Activated CD8-positive, alpha-beta memory T cell treated with anti-CD3 and anti-CD28 coated beads, Interleukin-2, amount 10 ng/mL, durations not matched to agents 7 days and 5 days (primary cell): ENCODE data around the gene SYNPR. TPM values are rescaled to one million over a fixed set of nuclear protein-coding genes. Genes with fewer than 3 reads are reported as not detected.

Experiments used
- ATAC-seq: fragments of 150-1000 bp; cut with Tn5 transposase; one replicate; pipeline ENCODE4 v1.10.0; 2021; ENCODE audit warnings: moderate library complexity
- CTCF ChIA-PET: fragments of 350-600 bp; sonication (Branson Sonifier 250); formaldehyde crosslinking; loops from one replicate; lab custom pipeline; 2021; ENCODE audit warnings: antibody characterized with exemption; lab: Charles Lee
- DNase-seq: peaks from one replicate; pipeline ENCODE4 v3.0.0-alpha.2; 2020
- H3K27ac Mint-ChIP-seq: one replicate; pipeline ENCODE4 v1.8.0; 2021; ENCODE audit warnings: mild to moderate bottlenecking, mixed read lengths
- H3K27me3 Mint-ChIP-seq: one replicate; pipeline ENCODE4 v1.8.0; 2021; ENCODE audit warnings: mixed read lengths
- H3K36me3 Mint-ChIP-seq: one replicate; pipeline ENCODE4 v1.8.0; 2021; ENCODE audit warnings: mild to moderate bottlenecking, mixed read lengths
- H3K4me1 Mint-ChIP-seq: one replicate; pipeline ENCODE4 v1.8.0; 2021; ENCODE audit warnings: mixed read lengths
- H3K4me3 Mint-ChIP-seq: one replicate; pipeline ENCODE4 v1.8.0; 2021; ENCODE audit warnings: mild to moderate bottlenecking, moderate library complexity, mixed read lengths
- H3K9me3 Mint-ChIP-seq: one replicate; pipeline ENCODE4 v1.8.0; 2022; ENCODE audit warnings: low read depth, mixed read lengths
- total RNA-seq, 2 experiments: library from RNA; stranded (reverse); gene quantifications; one replicate each; pipeline ENCODE4 v1.2.3, GENCODE V29; 2021

SYNPR gene
- total RNA-seq, 2 experiments from 2014 or later: not detected

DNA sequence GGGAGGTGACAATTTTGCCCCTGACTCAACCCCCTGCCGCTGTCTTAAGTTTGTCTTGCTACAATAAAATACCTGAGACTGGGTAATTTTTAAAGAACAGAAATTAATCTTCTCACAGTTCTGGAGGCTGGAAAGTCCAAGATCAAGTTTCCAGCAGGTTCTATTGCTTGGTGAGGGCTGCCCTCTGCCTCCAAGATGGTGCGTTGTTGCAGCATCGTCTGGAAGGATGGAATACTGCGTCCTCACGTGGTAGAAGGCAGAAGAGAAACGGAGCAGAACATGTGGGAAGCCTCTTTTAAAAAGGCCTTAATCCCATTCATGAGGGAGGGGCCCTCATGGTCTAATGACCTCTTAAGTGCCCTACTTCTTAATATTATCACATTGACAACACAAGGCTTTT, 287.1 kb downstream of the SYNPR start:
- CTCF ChIA-PET: no interaction called here
- no peak for DNase-seq

GRCh38 chr3:63571682-63572081, 293.6 kb downstream of the SYNPR start:
- no peaks in the 10 kb centered on the region for H3K27me3 Mint-ChIP-seq
- H3K27ac Mint-ChIP-seq: no peak overlapping the region
- H3K4me3 Mint-ChIP-seq: no peak overlapping the region
- no peaks in the 10 kb centered on the region for H3K4me1 Mint-ChIP-seq
- CTCF ChIA-PET: no interaction called here
- DNase-seq (no peak), ATAC-seq (no peak)
- H3K36me3 Mint-ChIP-seq: no peaks in the 10 kb centered on the region
- H3K9me3 Mint-ChIP-seq: no peaks in the 10 kb centered on the region

More for the DNA sequence above, 287.1 kb downstream of the SYNPR start:
- no peaks in the 10 kb centered on the region for H3K27me3 Mint-ChIP-seq
- H3K27ac Mint-ChIP-seq: no peak overlapping the region
- no peaks in the 10 kb centered on the region for H3K4me1 Mint-ChIP-seq
- no peaks in the 10 kb centered on the region for H3K9me3 Mint-ChIP-seq
- H3K4me3 Mint-ChIP-seq: no peak overlapping the region
- H3K36me3 Mint-ChIP-seq: no peaks in the 10 kb centered on the region
- ATAC-seq: no peak

GRCh38 chr3:63576846-63577245, 298.7 kb downstream of the SYNPR start:
- no peaks in the 10 kb centered on the region for H3K4me1 Mint-ChIP-seq
- no peak overlapping the region for H3K4me3 Mint-ChIP-seq
- no peak overlapping the region for H3K27ac Mint-ChIP-seq
- no peaks in the 10 kb centered on the region for H3K36me3 Mint-ChIP-seq
- ATAC-seq (no peak), DNase-seq (no peak)
- H3K27me3 Mint-ChIP-seq: no peaks in the 10 kb centered on the region
- CTCF ChIA-PET: no interaction called here
- no peaks in the 10 kb centered on the region for H3K9me3 Mint-ChIP-seq

DNA sequence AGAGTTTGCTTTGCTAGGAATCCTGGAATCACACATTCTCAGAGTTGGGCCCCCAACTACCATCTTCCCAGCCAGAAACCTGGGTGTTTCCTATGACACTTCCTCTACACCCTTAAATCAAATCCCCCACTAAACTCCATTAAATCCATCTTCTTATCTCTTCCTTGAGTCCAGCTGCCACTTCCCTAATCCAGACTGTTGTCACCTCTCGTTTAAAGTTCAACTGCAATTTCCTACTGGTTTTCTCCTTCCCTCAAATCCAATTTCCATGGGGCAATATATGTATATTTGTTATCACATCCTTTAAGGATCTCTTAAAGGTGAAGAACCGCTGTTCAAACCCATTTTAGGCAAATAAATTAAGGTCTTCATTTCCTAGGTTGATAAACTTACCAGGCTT, 300.8 kb downstream of the SYNPR start:
- ATAC-seq (no peak), DNase-seq (no peak)
- no peaks in the 10 kb centered on the region for H3K4me1 Mint-ChIP-seq
- H3K9me3 Mint-ChIP-seq: no peaks in the 10 kb centered on the region
- no peaks in the 10 kb centered on the region for H3K36me3 Mint-ChIP-seq
- CTCF ChIA-PET: no interaction called here
- H3K27ac Mint-ChIP-seq: no peak overlapping the region
- no peaks in the 10 kb centered on the region for H3K27me3 Mint-ChIP-seq
- no peak overlapping the region for H3K4me3 Mint-ChIP-seq

DNA sequence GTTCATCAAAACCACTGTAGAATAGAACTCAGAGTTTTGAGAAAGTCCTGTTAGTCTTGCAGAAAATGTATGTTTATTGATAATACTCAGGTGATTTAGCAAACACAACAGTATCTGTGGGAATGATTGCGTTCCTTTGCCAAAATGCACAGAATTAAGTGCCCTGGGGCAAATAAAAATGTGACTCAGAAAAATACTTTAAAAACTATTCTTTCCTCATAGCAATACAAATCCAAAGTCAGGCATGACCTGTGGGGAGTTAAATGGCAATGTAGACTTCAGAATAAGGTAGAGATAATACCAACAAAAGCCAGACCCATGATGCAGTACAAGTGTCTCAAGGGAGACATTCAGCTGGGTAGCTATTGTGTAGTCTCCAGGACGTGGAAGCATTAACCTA, 302.0 kb downstream of the SYNPR start:
- H3K4me1 Mint-ChIP-seq: no peaks in the 10 kb centered on the region
- H3K4me3 Mint-ChIP-seq: no peak overlapping the region
- H3K9me3 Mint-ChIP-seq: no peaks in the 10 kb centered on the region
- CTCF ChIA-PET: no interaction called here
- H3K27me3 Mint-ChIP-seq: no peaks in the 10 kb centered on the region
- no peak for ATAC-seq
- no peak for DNase-seq
- H3K27ac Mint-ChIP-seq: no peak overlapping the region
- H3K36me3 Mint-ChIP-seq: no peaks in the 10 kb centered on the region

DNA sequence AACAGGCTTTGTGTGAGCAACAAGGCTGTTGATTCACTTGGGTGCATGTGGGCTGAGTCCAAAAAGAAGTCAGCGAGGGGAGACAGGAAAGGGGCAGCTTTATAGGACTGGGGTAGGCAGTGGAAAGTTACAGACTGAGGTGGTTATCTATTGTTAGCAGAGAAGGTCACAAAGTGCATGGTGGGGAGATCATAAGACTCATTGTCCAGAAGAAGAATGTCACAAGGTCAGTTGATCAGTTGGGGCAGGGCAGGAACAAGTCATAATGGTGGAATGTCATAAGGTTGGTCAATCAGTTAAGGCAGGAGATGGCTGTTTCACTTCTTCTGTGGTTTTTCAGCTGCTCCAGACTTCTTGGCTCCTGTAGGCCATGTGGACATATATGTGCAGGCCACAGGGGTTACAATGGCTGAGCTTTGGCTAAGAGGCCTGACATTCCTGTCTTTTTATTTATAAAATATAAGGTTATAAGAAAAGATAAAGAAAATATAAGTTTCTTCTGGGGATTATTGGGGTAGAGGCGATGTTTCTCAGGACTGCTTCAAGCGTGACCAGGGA, 304.9 kb downstream of the SYNPR start:
- no peak for DNase-seq
- H3K36me3 Mint-ChIP-seq: no peaks in the 10 kb centered on the region
- H3K4me3 Mint-ChIP-seq: no peak overlapping the region
- H3K27me3 Mint-ChIP-seq: no peaks in the 10 kb centered on the region
- no peak overlapping the region for H3K27ac Mint-ChIP-seq
- no peaks in the 10 kb centered on the region for H3K4me1 Mint-ChIP-seq
- no peaks in the 10 kb centered on the region for H3K9me3 Mint-ChIP-seq
- CTCF ChIA-PET: no interaction called here
- no peak for ATAC-seq

GRCh38 chr3:63584681-63585080, 306.6 kb downstream of the SYNPR start:
- CTCF ChIA-PET: no interaction called here
- Mint-ChIP-seq H3K4me3 (no peak overlapping the region), H3K36me3 (no peaks in the 10 kb centered on the region), H3K27ac (no peak overlapping the region), H3K9me3 (no peaks in the 10 kb centered on the region), H3K4me1 (no peaks in the 10 kb centered on the region), H3K27me3 (no peaks in the 10 kb centered on the region)
- DNase-seq: no peak
- ATAC-seq: no peak

DNA sequence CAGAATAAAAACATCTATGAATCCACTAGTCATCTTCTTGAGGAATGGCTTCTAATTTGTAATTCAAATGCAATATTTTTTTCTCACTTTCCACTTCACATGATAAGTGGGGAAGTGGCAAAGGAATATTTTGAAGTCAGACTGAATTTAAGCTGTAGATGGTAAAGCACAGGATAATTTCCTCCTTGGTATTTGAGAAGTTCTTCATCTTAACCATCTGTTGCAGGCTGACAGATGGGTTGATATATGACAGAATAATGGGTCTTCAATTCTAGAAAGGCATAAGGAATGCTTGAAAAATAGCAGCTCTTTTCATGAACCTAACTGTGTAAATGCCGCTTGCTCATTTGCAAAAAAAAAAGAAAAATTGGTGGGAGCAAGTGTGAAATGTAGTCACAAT, 307.8 kb downstream of the SYNPR start:
- Mint-ChIP-seq H3K4me3 (no peak overlapping the region), H3K4me1 (no peaks in the 10 kb centered on the region), H3K27me3 (no peaks in the 10 kb centered on the region), H3K36me3 (no peaks in the 10 kb centered on the region), H3K27ac (no peak overlapping the region), H3K9me3 (no peaks in the 10 kb centered on the region)
- CTCF ChIA-PET: no interaction called here
- no peak for DNase-seq
- ATAC-seq: no peak

GRCh38 chr3:63588895-63589294, 310.8 kb downstream of the SYNPR start:
- CTCF ChIA-PET: no interaction called here
- H3K4me3 Mint-ChIP-seq: no peak overlapping the region
- no peaks in the 10 kb centered on the region for H3K4me1 Mint-ChIP-seq
- no peaks in the 10 kb centered on the region for H3K27me3 Mint-ChIP-seq
- DNase-seq (no peak), ATAC-seq (no peak)
- H3K9me3 Mint-ChIP-seq: no peaks in the 10 kb centered on the region
- no peak overlapping the region for H3K27ac Mint-ChIP-seq
- H3K36me3 Mint-ChIP-seq: no peaks in the 10 kb centered on the region

GRCh38 chr3:63593779-63594178, 315.7 kb downstream of the SYNPR start:
- Mint-ChIP-seq H3K4me1 (no peaks in the 10 kb centered on the region), H3K27me3 (no peaks in the 10 kb centered on the region), H3K4me3 (no peak overlapping the region), H3K9me3 (no peaks in the 10 kb centered on the region), H3K27ac (no peak overlapping the region), H3K36me3 (no peaks in the 10 kb centered on the region)
- no peak for ATAC-seq
- CTCF ChIA-PET: no interaction called here
- no peak for DNase-seq

GRCh38 chr3:63595221-63595620, 317.1 kb downstream of the SYNPR start:
- H3K36me3 Mint-ChIP-seq: no peaks in the 10 kb centered on the region
- CTCF ChIA-PET: no interaction called here
- no peaks in the 10 kb centered on the region for H3K27me3 Mint-ChIP-seq
- H3K27ac Mint-ChIP-seq: no peak overlapping the region
- DNase-seq: no peak
- no peak overlapping the region for H3K4me3 Mint-ChIP-seq
- no peaks in the 10 kb centered on the region for H3K9me3 Mint-ChIP-seq
- no peaks in the 10 kb centered on the region for H3K4me1 Mint-ChIP-seq
- ATAC-seq: no peak

DNA sequence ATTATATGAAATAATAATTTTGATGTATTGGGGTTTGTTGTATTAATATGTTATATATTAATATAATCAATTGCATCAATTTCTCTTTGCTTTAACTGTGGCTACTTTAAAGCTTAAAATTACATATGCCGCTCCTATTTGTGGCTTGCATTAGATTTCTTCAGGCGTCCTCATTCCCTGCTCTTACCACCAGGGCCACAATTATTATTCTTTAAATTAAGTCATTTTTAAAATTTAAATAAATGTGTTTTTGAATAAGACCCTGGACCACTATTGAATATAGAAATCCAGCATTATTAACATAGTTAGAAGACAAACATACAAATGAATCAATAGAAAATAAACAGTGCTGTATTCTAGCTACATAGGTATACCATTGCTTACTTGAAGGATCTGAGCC, 318.9 kb downstream of the SYNPR start:
- H3K27ac Mint-ChIP-seq: no peak overlapping the region
- H3K4me3 Mint-ChIP-seq: no peak overlapping the region
- no peaks in the 10 kb centered on the region for H3K4me1 Mint-ChIP-seq
- H3K27me3 Mint-ChIP-seq: no peaks in the 10 kb centered on the region
- H3K36me3 Mint-ChIP-seq: no peaks in the 10 kb centered on the region
- ATAC-seq: no peak
- DNase-seq: no peak
- no peaks in the 10 kb centered on the region for H3K9me3 Mint-ChIP-seq
- CTCF ChIA-PET: no interaction called here

DNA sequence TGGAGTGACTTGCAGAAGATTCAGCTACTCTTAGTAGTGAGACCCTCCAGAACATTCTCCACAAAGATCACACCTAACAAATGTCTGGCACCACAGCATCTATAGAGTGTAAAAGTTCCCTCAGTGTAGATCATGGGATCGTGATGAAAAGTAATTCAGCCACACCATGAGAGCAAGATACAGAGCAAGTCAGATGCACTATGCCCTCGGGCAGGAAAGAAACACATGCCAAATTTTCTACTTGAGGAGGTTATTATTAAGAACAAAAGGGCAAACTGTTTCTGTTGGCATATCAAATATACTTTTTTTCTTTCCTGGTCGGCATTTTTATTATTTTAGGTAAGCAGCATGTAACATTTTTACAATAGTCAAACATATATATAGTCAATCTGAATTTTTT, 329.6 kb downstream of the SYNPR start:
- DNase-seq: no peak
- ATAC-seq: no peak
- CTCF ChIA-PET: no interaction called here
- Mint-ChIP-seq H3K4me3 (no peak overlapping the region), H3K36me3 (no peaks in the 10 kb centered on the region), H3K4me1 (no peaks in the 10 kb centered on the region), H3K27ac (no peak overlapping the region), H3K27me3 (no peaks in the 10 kb centered on the region), H3K9me3 (no peaks in the 10 kb centered on the region)

DNA sequence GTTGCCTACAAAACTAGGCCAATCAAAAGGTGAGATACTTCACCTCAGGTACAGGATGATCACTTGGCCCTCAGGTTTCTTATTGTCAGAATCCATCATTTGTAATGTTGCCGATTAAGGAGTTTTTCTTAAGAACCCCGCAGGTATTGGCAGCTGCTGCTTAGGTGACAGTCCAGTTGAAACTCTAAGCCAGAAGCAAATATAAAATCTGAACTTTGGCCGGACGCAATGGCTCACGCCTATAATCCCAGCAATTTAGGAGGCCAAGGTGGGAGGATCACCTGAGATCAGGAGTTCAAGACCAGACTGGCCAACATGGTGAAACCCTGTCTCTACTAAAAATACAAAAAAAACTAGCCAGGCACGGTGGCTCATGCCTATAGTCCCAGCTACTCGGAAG, 331.3 kb downstream of the SYNPR start:
- DNase-seq (no peak), ATAC-seq (no peak)
- H3K27me3 Mint-ChIP-seq: no peaks in the 10 kb centered on the region
- no peaks in the 10 kb centered on the region for H3K36me3 Mint-ChIP-seq
- H3K4me3 Mint-ChIP-seq: no peak overlapping the region
- H3K4me1 Mint-ChIP-seq: no peaks in the 10 kb centered on the region
- no peaks in the 10 kb centered on the region for H3K9me3 Mint-ChIP-seq
- CTCF ChIA-PET: no interaction called here
- no peak overlapping the region for H3K27ac Mint-ChIP-seq

- H3K27ac Mint-ChIP-seq: no peak overlapping the region
- H3K4me1 Mint-ChIP-seq: no peaks in the 10 kb centered on the region
- H3K9me3 Mint-ChIP-seq: no peaks in the 10 kb centered on the region
- CTCF ChIA-PET: no interaction called here
- no peak for ATAC-seq
- H3K27me3 Mint-ChIP-seq: no peaks in the 10 kb centered on the region
- H3K36me3 Mint-ChIP-seq: no peaks in the 10 kb centered on the region
- no peak overlapping the region for H3K4me3 Mint-ChIP-seq
- no peak for DNase-seq
Observed at GRCh38 chr3:63609834-63610233, 331.7 kb downstream of the SYNPR start.
